Loucy (cell line): Measurements from ENCODE around the gene HOXD10.

Experiments
- EZH2phosphoT487 ChIP-seq: fragments of 200-600 bp; IDR thresholded peaks from 2 replicates; pipeline ENCODE4 v1.6.1; 2018; ENCODE audit warnings: antibody characterized with exemption, mild to moderate bottlenecking, moderate library complexity, borderline replicate concordance
- TF ChIP-seq, protein P1 (sequence below): fragments of 200-600 bp; sonication (generic); conservative IDR thresholded peaks from 2 replicates; pipeline ENCODE4 v1.5.1; 2014; ENCODE audit warnings: mild to moderate bottlenecking, antibody characterized with exemption, low read length

DNA sequence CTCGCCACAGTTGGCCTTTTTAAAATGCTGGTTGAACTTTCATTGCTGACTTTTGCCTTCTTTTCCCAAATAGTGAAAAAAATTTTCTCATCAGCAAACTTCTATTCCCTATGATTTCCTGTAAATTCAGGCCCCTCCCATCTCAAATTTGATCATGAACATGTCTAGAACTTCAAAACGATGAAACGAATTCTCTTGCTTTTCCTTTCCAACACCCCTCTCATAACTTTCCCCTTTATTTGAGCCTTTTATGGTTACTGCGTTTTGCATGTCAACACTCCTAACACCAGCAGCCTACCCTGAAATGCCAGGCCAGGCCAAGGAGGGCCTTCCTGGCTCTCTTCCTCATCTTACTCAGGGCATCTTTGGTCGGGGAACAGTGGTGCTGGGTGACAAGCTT lies 25.7 kb upstream of the HOXD10 start:
- TF ChIP-seq, protein P1, sequence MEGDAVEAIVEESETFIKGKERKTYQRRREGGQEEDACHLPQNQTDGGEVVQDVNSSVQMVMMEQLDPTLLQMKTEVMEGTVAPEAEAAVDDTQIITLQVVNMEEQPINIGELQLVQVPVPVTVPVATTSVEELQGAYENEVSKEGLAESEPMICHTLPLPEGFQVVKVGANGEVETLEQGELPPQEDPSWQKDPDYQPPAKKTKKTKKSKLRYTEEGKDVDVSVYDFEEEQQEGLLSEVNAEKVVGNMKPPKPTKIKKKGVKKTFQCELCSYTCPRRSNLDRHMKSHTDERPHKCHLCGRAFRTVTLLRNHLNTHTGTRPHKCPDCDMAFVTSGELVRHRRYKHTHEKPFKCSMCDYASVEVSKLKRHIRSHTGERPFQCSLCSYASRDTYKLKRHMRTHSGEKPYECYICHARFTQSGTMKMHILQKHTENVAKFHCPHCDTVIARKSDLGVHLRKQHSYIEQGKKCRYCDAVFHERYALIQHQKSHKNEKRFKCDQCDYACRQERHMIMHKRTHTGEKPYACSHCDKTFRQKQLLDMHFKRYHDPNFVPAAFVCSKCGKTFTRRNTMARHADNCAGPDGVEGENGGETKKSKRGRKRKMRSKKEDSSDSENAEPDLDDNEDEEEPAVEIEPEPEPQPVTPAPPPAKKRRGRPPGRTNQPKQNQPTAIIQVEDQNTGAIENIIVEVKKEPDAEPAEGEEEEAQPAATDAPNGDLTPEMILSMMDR: no peak
- TF ChIP-seq EZH2phosphoT487: no peak
